HepG2 (cell line): ENCODE results near the gene GALNT10. TPM values are rescaled to one million over a fixed set of nuclear protein-coding genes. Genes with fewer than 3 reads are reported as not detected.

Source experiments
- ATAC-seq: fragments of 200-7000 bp; cut with Tn5 transposase; 3 replicates; pipeline ENCODE4 v1.9.1; 2020; ENCODE audit warnings: mild to moderate bottlenecking, moderate library complexity
- BruUV-seq: library from RNA; stranded (reverse); fragments of 400-500 nt; replicated peaks from 2 replicates; lab custom pipeline; 2021; lab: Mats Ljungman, UMichigan
- CTCF ChIA-PET: fragments of 300-600 bp; formaldehyde crosslinking; extraction: SDS; loops from one replicate; lab custom pipeline; 2021; ENCODE audit warnings: low total read pairs, inconsistent platforms, low intra/inter-chr PET ratio; lab: Yijun Ruan, JAX
- POLR2A ChIA-PET: fragments of 350-600 bp; sonication (Branson Sonifier 250); formaldehyde crosslinking; loops from one replicate; lab custom pipeline; 2020; ENCODE audit warnings: antibody characterized with exemption, inconsistent platforms; lab: Yijun Ruan, JAX
- DNase-seq: peaks from one replicate; pipeline ENCODE4 v3.0.0-alpha.2; 2015; ENCODE audit warnings: low spot score
- FAIRE-seq: peaks from 3 replicates; lab custom pipeline; 2011; peaks lifted over from hg19 to GRCh38; lab: Jason Lieb, UNC
- H2AFZ ChIP-seq: one replicate; pipeline ENCODE4 v1.6.1; 2011; ENCODE audit warnings: low read length, inconsistent platforms
- H3K27ac ChIP-seq: fragments of 300-600 bp; 3 replicates; pipeline ENCODE4 v1.8.0; 2011; ENCODE audit warnings: mixed run types, mild to moderate bottlenecking, mixed read lengths, low read length, inconsistent platforms; ENCODE audit not compliant: insufficient read depth; ENCODE audit errors: extremely low read length
- H3K27me3 ChIP-seq, 2 experiments: fragments of 200-600 bp in 1 of 2; 2 replicates in 1 of 2; 3 replicates in 1 of 2; pipeline versions ENCODE4 v1.6.0 to v1.8.0; 2011; ENCODE audit warnings: low read length in 2 of 2, mild to moderate bottlenecking in 2 of 2, moderate library complexity in 2 of 2, inconsistent platforms in 1 of 2; ENCODE audit not compliant: insufficient read depth in 2 of 2, control insufficient read depth in 1 of 2
- H3K36me3 ChIP-seq, 2 experiments: fragments of 200-600 bp in 1 of 2; replicated peaks in 1 of 2; 2 replicates in 1 of 2; 3 replicates in 1 of 2; pipeline versions ENCODE4 v1.5.1 to v1.8.0; 2011; ENCODE audit warnings: low read length in 2 of 2, inconsistent platforms in 1 of 2; ENCODE audit not compliant: insufficient read depth in 2 of 2, control insufficient read depth in 1 of 2
- H3K4me1 ChIP-seq: 2 replicates; pipeline ENCODE4 v1.5.1; 2012; ENCODE audit warnings: low read length, inconsistent platforms; ENCODE audit not compliant: insufficient read depth
- H3K4me2 ChIP-seq: 2 replicates; pipeline ENCODE4 v1.6.0; 2011; ENCODE audit warnings: low read depth, low read length, inconsistent platforms
- H3K4me3 ChIP-seq, 3 experiments: fragments of 200-600 bp in 1 of 3; sonication (generic), shearing (Covaris generic) in 1 of 3; replicated peaks in 1 of 3; 2 replicates each; pipeline ENCODE4 v1.5.1; 2011 to 2016; ENCODE audit warnings: low read length in 3 of 3, inconsistent platforms in 2 of 3, low read depth in 2 of 3, mild to moderate bottlenecking in 2 of 3, control low read depth in 1 of 3, mixed read lengths in 1 of 3; ENCODE audit not compliant: insufficient read depth in 1 of 3
- H3K79me2 ChIP-seq: one replicate; pipeline ENCODE4 v1.6.1; 2011; ENCODE audit warnings: low read length, inconsistent platforms; ENCODE audit not compliant: insufficient read depth
- H3K9ac ChIP-seq: 2 replicates; pipeline ENCODE4 v1.6.0; 2011; ENCODE audit warnings: mild to moderate bottlenecking, low read depth, low read length, inconsistent platforms; ENCODE audit not compliant: insufficient read depth
- H3K9me3 ChIP-seq: 2 replicates; pipeline ENCODE4 v1.5.1; 2012; ENCODE audit warnings: mild to moderate bottlenecking, low read length
- H4K20me1 ChIP-seq: 2 replicates; pipeline ENCODE4 v1.6.0; 2011; ENCODE audit warnings: inconsistent platforms, mild to moderate bottlenecking, low read length, moderate library complexity; ENCODE audit not compliant: insufficient read depth
- ATF7 ChIP-seq, 2 experiments: fragments of 450-650 bp in 1 of 2; sonication (generic) in 1 of 2; formaldehyde crosslinking in 1 of 2; IDR thresholded peaks; 2 replicates each; pipeline versions ENCODE4 v1.4.0 to v1.6.1; 2016 to 2020; ENCODE audit warnings: antibody characterized with exemption in 1 of 2, mild to moderate bottlenecking in 1 of 2, missing genetic modification reagents in 1 of 2
- GPN1 ChIP-seq: sonication (generic); formaldehyde crosslinking; IDR thresholded peaks from 2 replicates; pipeline ENCODE4 v1.5.1; 2020; ENCODE audit warnings: missing genetic modification reagents, borderline replicate concordance
- RBM39 ChIP-seq: fragments of 200-400 bp; formaldehyde crosslinking; IDR thresholded peaks from one replicate; pipeline ENCODE4 v1.6.1; 2018; ENCODE audit warnings: antibody characterized with exemption, mild to moderate bottlenecking, low read depth, low read length; ENCODE audit not compliant: poor library complexity, severe bottlenecking
- SNAPC4 ChIP-seq: sonication (generic); formaldehyde crosslinking; IDR thresholded peaks from 2 replicates; pipeline ENCODE4 v1.4.0; 2020; ENCODE audit warnings: mild to moderate bottlenecking, missing genetic modification reagents
- SP140L ChIP-seq: sonication (generic); formaldehyde crosslinking; IDR thresholded peaks from 2 replicates; pipeline ENCODE4 v1.4.0; 2020; ENCODE audit warnings: missing genetic modification reagents, borderline replicate concordance
- TFDP2 ChIP-seq: sonication (generic); formaldehyde crosslinking; IDR thresholded peaks from 2 replicates; pipeline ENCODE4 v1.4.0; 2020; ENCODE audit warnings: missing genetic modification reagents
- ZBTB33 ChIP-seq: sonication (generic); formaldehyde crosslinking; IDR thresholded peaks from 2 replicates; pipeline ENCODE4 v1.4.0; 2020; ENCODE audit warnings: missing genetic modification reagents
- ZNF83 ChIP-seq: sonication (generic); formaldehyde crosslinking; IDR thresholded peaks from 2 replicates; pipeline ENCODE4 v1.4.0; 2020; ENCODE audit warnings: missing genetic modification reagents, mild to moderate bottlenecking, borderline replicate concordance
- WGBS: methylation state at CpG from one replicate; pipeline ENCODE4 v1.1.6; 2017; ENCODE audit warnings: low lambda C conversion rate; 5-methylcytosine and 5-hydroxymethylcytosine counted together
- in situ Hi-C: cut with HindIII; loops from 2 replicates; pipeline ENCODE4 v1.10.0; 2017; ENCODE audit warnings: low pct_unique_long_range_greater_than_20kb; ENCODE audit not compliant: extremely low pct_ligation_motif_present
- intact Hi-C: fragments of 100-400 bp; cut with micrococcal nuclease; formaldehyde crosslinking; loops from one replicate; pipeline ENCODE4 v1.10.0; 2022; ENCODE audit not compliant: unreplicated experiment
- polyA plus RNA-seq, 8 experiments: library from polyadenylated mRNA; depleted of rRNA in 3 of 8; stranded (reverse) in 7 of 8; unstranded in 1 of 8; fragments of >200 nt; fragmentation: Illumina TruSeq in 4 of 8; extraction: Trizol in 4 of 8; gene quantifications; 2 replicates each; pipeline versions ENCODE4 v1.2.1 to v1.2.3, GENCODE V29; 2011 to 2016; ENCODE audit warnings: low read depth in 4 of 8, missing spikeins in 1 of 8, mixed read lengths in 1 of 8; ENCODE audit not compliant: insufficient read depth in 1 of 8
- total RNA-seq, 5 experiments: library from RNA; depleted of rRNA; stranded (reverse); fragments of >200 nt; fragmentation: Illumina TruSeq; extraction: Trizol; gene quantifications; 2 replicates each; pipeline ENCODE4 v1.2.3, GENCODE V29; 2016; ENCODE audit warnings: low read depth in 1 of 5

Gene GALNT10
- total and polyA plus RNA-seq, 2 of the 13 experiments (the other 11 are each of a cell fraction or from before 2014, with no cell fraction given) = 8.1 to 11.2 TPM

- Histone ChIP-seq H3K27me3 (no peaks in the 10 kb centered on the region), H4K20me1 (no peaks in the 10 kb centered on the region), H3K4me2 (no peak overlapping the region), H3K27ac (no peak overlapping the region), H3K4me1 (peaks cover 30% of the 10 kb centered on the region), H3K79me2 (no peaks in the 10 kb centered on the region), H2AFZ (no peak overlapping the region), H3K9ac (no peak overlapping the region), H3K36me3 (peaks cover 0 to 2% of the 10 kb centered on the region in 2 experiments; a peak in 1 of 5 replicates), H3K4me3 (no peak overlapping the region), H3K9me3 (no peaks in the 10 kb centered on the region)
- WGBS = 96% methylated on average over 6 of the region's 7 CpGs
- TF ChIP-seq TFDP2 (CRISPR knock-in tag) = no peak
- no peak for TF ChIP-seq ZNF83
- no peak for TF ChIP-seq GPN1 (CRISPR knock-in tag)
- TF ChIP-seq ATF7 (IDR thresholded peaks at IDR 0.05) = no peak
- no peak for TF ChIP-seq ATF7 (CRISPR knock-in tag; IDR thresholded peaks at IDR 0.05)
- no peak for TF ChIP-seq SNAPC4 (CRISPR knock-in tag)
- TF ChIP-seq RBM39 = no peak
- TF ChIP-seq SP140L = no peak
- no peak for TF ChIP-seq ZBTB33 (CRISPR knock-in tag)
- DNase-seq (no peak), FAIRE-seq (no peak), ATAC-seq (no peak)
- ChIA-PET CTCF (no interaction called here), POLR2A (no interaction called here)
- intact Hi-C loops = loop anchor here (2.0 to 5.0 kb wide), 3 partner anchors 87 to 227 kb away; no protein-coding TSS in a partner anchor
- in situ Hi-C loops = no loop called here
- no TSS peak for BruUV-seq
Observed at GRCh38 chr5:154199671-154200220, 9.2 kb downstream of the GALNT10 start.
